ENCODE data around the gene PIP4K2A.

DNA sequence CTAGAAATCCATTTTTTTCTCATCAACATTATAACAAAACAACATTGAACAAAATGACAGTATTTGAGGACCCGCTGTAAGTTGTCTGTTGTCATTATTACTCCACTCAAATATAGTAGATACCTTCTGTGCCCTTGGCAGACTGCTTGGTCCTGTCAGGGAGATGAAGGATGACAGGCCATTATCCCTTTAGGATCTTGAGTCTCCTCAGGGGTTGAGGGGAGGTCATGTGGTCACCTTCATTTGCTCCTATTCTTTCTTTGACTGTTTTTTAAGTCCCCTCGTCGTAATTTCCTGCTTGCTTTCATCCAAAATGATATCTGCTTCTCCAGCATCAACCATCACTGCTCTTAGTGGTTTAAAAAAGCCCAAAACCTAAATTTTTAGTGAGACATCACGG is 2.6 kb upstream of the PIP4K2A start:
- TF ChIP-seq, protein P1, sequence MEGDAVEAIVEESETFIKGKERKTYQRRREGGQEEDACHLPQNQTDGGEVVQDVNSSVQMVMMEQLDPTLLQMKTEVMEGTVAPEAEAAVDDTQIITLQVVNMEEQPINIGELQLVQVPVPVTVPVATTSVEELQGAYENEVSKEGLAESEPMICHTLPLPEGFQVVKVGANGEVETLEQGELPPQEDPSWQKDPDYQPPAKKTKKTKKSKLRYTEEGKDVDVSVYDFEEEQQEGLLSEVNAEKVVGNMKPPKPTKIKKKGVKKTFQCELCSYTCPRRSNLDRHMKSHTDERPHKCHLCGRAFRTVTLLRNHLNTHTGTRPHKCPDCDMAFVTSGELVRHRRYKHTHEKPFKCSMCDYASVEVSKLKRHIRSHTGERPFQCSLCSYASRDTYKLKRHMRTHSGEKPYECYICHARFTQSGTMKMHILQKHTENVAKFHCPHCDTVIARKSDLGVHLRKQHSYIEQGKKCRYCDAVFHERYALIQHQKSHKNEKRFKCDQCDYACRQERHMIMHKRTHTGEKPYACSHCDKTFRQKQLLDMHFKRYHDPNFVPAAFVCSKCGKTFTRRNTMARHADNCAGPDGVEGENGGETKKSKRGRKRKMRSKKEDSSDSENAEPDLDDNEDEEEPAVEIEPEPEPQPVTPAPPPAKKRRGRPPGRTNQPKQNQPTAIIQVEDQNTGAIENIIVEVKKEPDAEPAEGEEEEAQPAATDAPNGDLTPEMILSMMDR (IDR thresholded peaks at IDR 0.05) = no peak
- TF ChIP-seq POLR2A (IDR thresholded peaks at IDR 0.05) = no peak
- TF ChIP-seq EP300 (IDR thresholded peaks at IDR 0.05) = no peak
